Right lobe of liver (tissue), 6 donors: ENCODE data around the gene NUCKS1. TPM values are rescaled to one million over a fixed set of nuclear protein-coding genes. Genes with fewer than 3 reads are reported as not detected.

Source experiments
- ATAC-seq, 4 donors: fragments of 200-7000 bp; cut with Tn5 transposase; one replicate each; pipeline ENCODE4 v1.9.1; 2020; ENCODE audit warnings: mild to moderate bottlenecking in 4 of 4, moderate library complexity in 4 of 4
- DNase-seq, 3 donors: peaks; one replicate each; pipeline ENCODE4 v3.0.0-alpha.2; 2020
- H3K27ac ChIP-seq, 3 donors: fragments of 200-600 bp; one replicate each; pipeline ENCODE4 v1.8.0; 2022
- H3K27me3 ChIP-seq, 2 donors: fragments of 200-600 bp; one replicate each; pipeline ENCODE4 v1.8.0; 2022
- H3K36me3 ChIP-seq, 4 donors: fragments of 200-600 bp; sonication (generic) in 1 of 4; one replicate each; pipeline versions ENCODE4 v1.5.1 to v1.8.0; 2017 to 2022; ENCODE audit warnings: control low read depth in 1 of 4
- H3K4me1 ChIP-seq, 4 donors: fragments of 200-600 bp; sonication (generic) in 1 of 4; one replicate each; pipeline versions ENCODE4 v1.5.1 to v1.8.0; 2017 to 2022; ENCODE audit warnings: control low read depth in 1 of 4
- H3K4me3 ChIP-seq, 3 donors: fragments of 200-600 bp; one replicate each; pipeline ENCODE4 v1.8.0; 2022
- H3K9me3 ChIP-seq, 4 donors: fragments of 200-600 bp; sonication (generic) in 1 of 4; one replicate each; pipeline versions ENCODE4 v1.5.1 to v1.8.0; 2017 to 2022; ENCODE audit warnings: control low read depth in 1 of 4
- CTCF ChIP-seq, 4 donors: fragments of 200-600 bp in 3 of 4; fragments of 450-650 bp in 1 of 4; IDR thresholded peaks; one replicate each; pipeline versions ENCODE4 v1.5.1 to v1.8.0; 2016 to 2022; ENCODE audit warnings: antibody characterized with exemption in 4 of 4, mild to moderate bottlenecking in 2 of 4
- POLR2A ChIP-seq: fragments of 450-650 bp; IDR thresholded peaks from one replicate; pipeline ENCODE4 v1.6.1; 2017; ENCODE audit warnings: antibody characterized with exemption, mild to moderate bottlenecking
- WGBS: methylation state at CpG from one replicate; pipeline ENCODE4 v1.1.6; 2018; ENCODE audit warnings: low coverage, low lambda C conversion rate; ENCODE audit not compliant: insufficient coverage; ENCODE audit errors: missing lambda C conversion rate; 5-methylcytosine and 5-hydroxymethylcytosine counted together
- intact Hi-C, 2 donors: fragments of 100-400 bp; cut with DNase I; formaldehyde crosslinking; loops; one replicate each; pipeline versions ENCODE4 v1.11.2 to v1.14.1; 2022
- total RNA-seq, 6 experiments: library from RNA; depleted of rRNA in 2 of 6; stranded (reverse); fragments of >200 nt in 2 of 6; fragmentation: NEBNext Ultra II Directional in 3 of 6; extraction: Animal tissue kit (Norgen Biotek cat#: 25700) in 3 of 6; gene quantifications; one replicate each; pipeline versions ENCODE4 v1.1.0 to v1.2.4, GENCODE V29; 2016 to 2023
- donor health status: DM: no; HTN: yes; CAD: no.
- donor health status: DM: no; HTN: no; CAD: no.
- donor health status: DM: no; HTN: no; CAD: no.
- donor health status: DM: no; HTN: yes; CAD: no.
- donor health status: DM: no; HTN: yes; CAD: no.

NUCKS1 gene
- total RNA-seq, 6 experiments from 2014 or later: 32.8 to 91.1 (median 68.6) TPM

- H3K9me3 ChIP-seq: no peaks in the 10 kb centered on the region
- no peak overlapping the region for H3K4me3 ChIP-seq
- no peaks in the 10 kb centered on the region for H3K27me3 ChIP-seq
- H3K4me1 ChIP-seq: peaks cover 0 to 29% (median 12%) of the 10 kb centered on the region in 4 donors
- no peak for ATAC-seq
- TF ChIP-seq CTCF (IDR thresholded peaks at IDR 0.05) (no peak), POLR2A (no peak)
- no peak overlapping the region for H3K27ac ChIP-seq
- WGBS: 77% methylated on average over 11 of the region's 13 CpGs
- DNase-seq: no peak
- H3K36me3 ChIP-seq: no peaks in the 10 kb centered on the region
- intact Hi-C loops: no loop called here
These were observed 1.2 kb upstream of the NUCKS1 start for GRCh38 chr1:205751036-205751651.

- peak; percentile 87 to 95 (median 90) for ATAC-seq
These were observed 496 bp downstream of the NUCKS1 start for GRCh38 chr1:205749234-205750137.

GRCh38 chr1:205748403-205749233 is 1.4 kb downstream of the NUCKS1 start:
- under 1% methylated on average over 25 of the region's 25 CpGs for WGBS
- Histone ChIP-seq H3K27me3 (no peaks in the 10 kb centered on the region), H3K4me1 (peaks cover 0 to 31% (median 14%) of the 10 kb centered on the region in 4 donors), H3K27ac (peak overlapping the region; percentile 90 to 93 (median 91)), H3K36me3 (no peaks in the 10 kb centered on the region), H3K9me3 (no peaks in the 10 kb centered on the region), H3K4me3 (peak overlapping the region; percentile 59 to 83 (median 67))
- DNase-seq (no peak), ATAC-seq (peak in 3 of 4 donors; percentile 4 to 8 (median 7))
- intact Hi-C loops: no loop called here
- TF ChIP-seq CTCF (IDR thresholded peaks at IDR 0.05): no peak
- TF ChIP-seq POLR2A: peak; percentile 64

More at GRCh38 chr1:205749234-205750137, 496 bp downstream of the NUCKS1 start:
- peak overlapping the region; percentile 59 to 83 (median 67) for H3K4me3 ChIP-seq
- TF ChIP-seq POLR2A (peak; percentile 96), CTCF (IDR thresholded peaks at IDR 0.05) (peak in 1 of 4 donors; percentile 5)
- no peaks in the 10 kb centered on the region for H3K27me3 ChIP-seq
- peak overlapping the region; percentile 90 to 93 (median 91) for H3K27ac ChIP-seq
- no peaks in the 10 kb centered on the region for H3K36me3 ChIP-seq
- 0% methylated on average over 6 of the region's 81 CpGs for WGBS
- H3K9me3 ChIP-seq: no peaks in the 10 kb centered on the region
- DNase-seq: peak; percentile 99
- H3K4me1 ChIP-seq: peaks cover 0 to 29% (median 14%) of the 10 kb centered on the region in 4 donors
- intact Hi-C loops: no loop called here

- intact Hi-C loops: no loop called here
- H3K9me3 ChIP-seq: no peaks in the 10 kb centered on the region
- peaks cover 0 to 31% (median 15%) of the 10 kb centered on the region in 4 donors for H3K4me1 ChIP-seq
These were observed 3.1 kb downstream of the NUCKS1 start for GRCh38 chr1:205746757-205747412.

More at GRCh38 chr1:205746757-205747412, 3.1 kb downstream of the NUCKS1 start:
- WGBS: 22% methylated on average over 5 of the region's 5 CpGs
- Histone ChIP-seq H3K27me3 (no peaks in the 10 kb centered on the region), H3K4me3 (peak overlapping the region in 2 of 3 donors; percentile 1 to 83), H3K27ac (peak overlapping the region in 1 of 3 donors; percentile 21), H3K36me3 (no peaks in the 10 kb centered on the region)
- TF ChIP-seq POLR2A: no peak
- TF ChIP-seq CTCF (IDR thresholded peaks at IDR 0.05): no peak
- ATAC-seq (no peak), DNase-seq (no peak)
